Ishikawa (cell line): ENCODE results near the gene AMPH.
A peak's percentile ranks its signal among the peaks of the same experiment; 100 is the strongest.

Experiments
- CEBPB ChIP-seq: IDR thresholded peaks from 2 replicates; pipeline ENCODE4 v1.6.1; 2012
- CREB1 ChIP-seq: IDR thresholded peaks from 2 replicates; pipeline ENCODE4 v1.6.1; 2012; ENCODE audit warnings: low read depth
- EGR1 ChIP-seq: IDR thresholded peaks from 2 replicates; pipeline ENCODE4 v1.6.1; 2012
- EP300 ChIP-seq: IDR thresholded peaks from 2 replicates; pipeline ENCODE4 v1.6.1; 2012; ENCODE audit warnings: borderline replicate concordance
- FOXM1 ChIP-seq: IDR thresholded peaks from 2 replicates; pipeline ENCODE4 v1.6.1; 2012; ENCODE audit warnings: low read depth, borderline replicate concordance
- NFIC ChIP-seq: IDR thresholded peaks from 2 replicates; pipeline ENCODE4 v1.6.1; 2012
- RAD21 ChIP-seq: IDR thresholded peaks from 2 replicates; pipeline ENCODE4 v1.6.1; 2012; ENCODE audit warnings: low read depth
- TAF1 ChIP-seq: IDR thresholded peaks from 2 replicates; pipeline ENCODE4 v1.6.1; 2012; ENCODE audit warnings: low read depth, mild to moderate bottlenecking
- TCF12 ChIP-seq: IDR thresholded peaks from 2 replicates; pipeline ENCODE4 v1.6.1; 2012; ENCODE audit warnings: low read depth
- TEAD4 ChIP-seq: IDR thresholded peaks from 2 replicates; pipeline ENCODE4 v1.6.1; 2012
- YY1 ChIP-seq: IDR thresholded peaks from 2 replicates; pipeline ENCODE4 v1.6.1; 2012; ENCODE audit warnings: low read depth
- ZBTB7A ChIP-seq: IDR thresholded peaks from 2 replicates; pipeline ENCODE4 v1.6.1; 2012; ENCODE audit warnings: low read depth
- TF ChIP-seq, protein P1 (sequence below): IDR thresholded peaks from 2 replicates; pipeline ENCODE4 v1.6.1; 2012
- TF ChIP-seq, protein P2 (sequence below): IDR thresholded peaks from 2 replicates; pipeline ENCODE4 v1.6.1; 2012
- TF ChIP-seq, protein P3 (sequence below): IDR thresholded peaks from 2 replicates; pipeline ENCODE4 v1.6.1; 2012; ENCODE audit warnings: low read depth, mild to moderate bottlenecking

Gene AMPH

GRCh38 chr7:38518541-38518940 is 112.6 kb downstream of the AMPH start:
- TF ChIP-seq, protein P1, sequence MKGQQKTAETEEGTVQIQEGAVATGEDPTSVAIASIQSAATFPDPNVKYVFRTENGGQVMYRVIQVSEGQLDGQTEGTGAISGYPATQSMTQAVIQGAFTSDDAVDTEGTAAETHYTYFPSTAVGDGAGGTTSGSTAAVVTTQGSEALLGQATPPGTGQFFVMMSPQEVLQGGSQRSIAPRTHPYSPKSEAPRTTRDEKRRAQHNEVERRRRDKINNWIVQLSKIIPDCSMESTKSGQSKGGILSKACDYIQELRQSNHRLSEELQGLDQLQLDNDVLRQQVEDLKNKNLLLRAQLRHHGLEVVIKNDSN = no peak
- no peak for TF ChIP-seq RAD21
- TF ChIP-seq YY1 = no peak
- no peak for TF ChIP-seq TAF1
- TF ChIP-seq CREB1 = no peak
- TF ChIP-seq, protein P2, sequence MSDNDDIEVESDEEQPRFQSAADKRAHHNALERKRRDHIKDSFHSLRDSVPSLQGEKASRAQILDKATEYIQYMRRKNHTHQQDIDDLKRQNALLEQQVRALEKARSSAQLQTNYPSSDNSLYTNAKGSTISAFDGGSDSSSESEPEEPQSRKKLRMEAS = no peak
- TF ChIP-seq TEAD4 = no peak
- TF ChIP-seq NFIC = no peak
- no peak for TF ChIP-seq EGR1
- no peak for TF ChIP-seq TCF12
- TF ChIP-seq FOXM1 = no peak
- no peak for TF ChIP-seq EP300
- TF ChIP-seq, protein P3, sequence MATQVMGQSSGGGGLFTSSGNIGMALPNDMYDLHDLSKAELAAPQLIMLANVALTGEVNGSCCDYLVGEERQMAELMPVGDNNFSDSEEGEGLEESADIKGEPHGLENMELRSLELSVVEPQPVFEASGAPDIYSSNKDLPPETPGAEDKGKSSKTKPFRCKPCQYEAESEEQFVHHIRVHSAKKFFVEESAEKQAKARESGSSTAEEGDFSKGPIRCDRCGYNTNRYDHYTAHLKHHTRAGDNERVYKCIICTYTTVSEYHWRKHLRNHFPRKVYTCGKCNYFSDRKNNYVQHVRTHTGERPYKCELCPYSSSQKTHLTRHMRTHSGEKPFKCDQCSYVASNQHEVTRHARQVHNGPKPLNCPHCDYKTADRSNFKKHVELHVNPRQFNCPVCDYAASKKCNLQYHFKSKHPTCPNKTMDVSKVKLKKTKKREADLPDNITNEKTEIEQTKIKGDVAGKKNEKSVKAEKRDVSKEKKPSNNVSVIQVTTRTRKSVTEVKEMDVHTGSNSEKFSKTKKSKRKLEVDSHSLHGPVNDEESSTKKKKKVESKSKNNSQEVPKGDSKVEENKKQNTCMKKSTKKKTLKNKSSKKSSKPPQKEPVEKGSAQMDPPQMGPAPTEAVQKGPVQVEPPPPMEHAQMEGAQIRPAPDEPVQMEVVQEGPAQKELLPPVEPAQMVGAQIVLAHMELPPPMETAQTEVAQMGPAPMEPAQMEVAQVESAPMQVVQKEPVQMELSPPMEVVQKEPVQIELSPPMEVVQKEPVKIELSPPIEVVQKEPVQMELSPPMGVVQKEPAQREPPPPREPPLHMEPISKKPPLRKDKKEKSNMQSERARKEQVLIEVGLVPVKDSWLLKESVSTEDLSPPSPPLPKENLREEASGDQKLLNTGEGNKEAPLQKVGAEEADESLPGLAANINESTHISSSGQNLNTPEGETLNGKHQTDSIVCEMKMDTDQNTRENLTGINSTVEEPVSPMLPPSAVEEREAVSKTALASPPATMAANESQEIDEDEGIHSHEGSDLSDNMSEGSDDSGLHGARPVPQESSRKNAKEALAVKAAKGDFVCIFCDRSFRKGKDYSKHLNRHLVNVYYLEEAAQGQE = no peak
- TF ChIP-seq ZBTB7A = no peak

- TF ChIP-seq, protein P1 = no peak
- no peak for TF ChIP-seq CREB1
- TF ChIP-seq, protein P3 = peak; percentile 84
- no peak for TF ChIP-seq CEBPB
- no peak for TF ChIP-seq YY1
Measured at GRCh38 chr7:38512704-38513103, 118.5 kb downstream of the AMPH start.

GRCh38 chr7:38512291-38512690 is 118.9 kb downstream of the AMPH start:
- no peak for TF ChIP-seq TAF1
- TF ChIP-seq FOXM1 = no peak
- no peak for TF ChIP-seq CREB1

GRCh38 chr7:38507384-38507783 is 123.8 kb downstream of the AMPH start:
- no peak for TF ChIP-seq RAD21
- TF ChIP-seq, protein P3 = no peak
- TF ChIP-seq, protein P1 = no peak

GRCh38 chr7:38506756-38507155 is 124.4 kb downstream of the AMPH start:
- no peak for TF ChIP-seq CEBPB
- TF ChIP-seq, protein P3 = no peak
- no peak for TF ChIP-seq YY1
- no peak for TF ChIP-seq ZBTB7A
- TF ChIP-seq CREB1 = no peak
